Neural cell (in vitro differentiated cells): Measurements from ENCODE around the gene SCN7A. TPM values are rescaled to one million over a fixed set of nuclear protein-coding genes. Genes with fewer than 3 reads are reported as not detected.

Experiments
- H2AFZ ChIP-seq: fragments of 200-600, 300-800 bp; sonication (generic), shearing (Covaris generic); 2 replicates; pipeline ENCODE4 v1.6.0; 2014; ENCODE audit warnings: low read depth, mild to moderate bottlenecking, antibody characterized with exemption, low read length, moderate library complexity
- H3F3A ChIP-seq: fragments of 200-600 bp; shearing (Covaris generic); 2 replicates; pipeline ENCODE4 v1.6.1; 2016; ENCODE audit warnings: mild to moderate bottlenecking, moderate library complexity, mixed read lengths, antibody characterized with exemption, low read length; ENCODE audit not compliant: insufficient read depth, poor library complexity, severe bottlenecking
- H3K27ac ChIP-seq: fragments of 200-600, 300-800 bp; sonication (generic), shearing (Covaris generic); 2 replicates; pipeline ENCODE4 v1.5.1; 2014; ENCODE audit warnings: mild to moderate bottlenecking, low read length, moderate library complexity
- H3K27me3 ChIP-seq: fragments of 300-800, 200-600 bp; sonication (generic), shearing (Covaris generic); 2 replicates; pipeline ENCODE4 v1.6.0; 2014; ENCODE audit warnings: mild to moderate bottlenecking, low read depth, low read length, moderate library complexity; ENCODE audit not compliant: insufficient read depth
- H3K36me3 ChIP-seq: fragments of 300-800, 200-600 bp; sonication (generic), shearing (Covaris generic); 2 replicates; pipeline ENCODE4 v1.5.1; 2014; ENCODE audit warnings: mild to moderate bottlenecking, antibody characterized with exemption, low read length, moderate library complexity; ENCODE audit not compliant: insufficient read depth
- H3K4me2 ChIP-seq: fragments of 300-800, 200-600 bp; sonication (generic), shearing (Covaris generic); 2 replicates; pipeline ENCODE4 v1.6.0; 2014; ENCODE audit warnings: mild to moderate bottlenecking, low read length
- H3K4me3 ChIP-seq: fragments of 300-800, 200-600 bp; sonication (generic), shearing (Covaris generic); 2 replicates; pipeline ENCODE4 v1.5.1; 2014; ENCODE audit warnings: mild to moderate bottlenecking, low read length, moderate library complexity
- H3K79me2 ChIP-seq: fragments of 200-600 bp; shearing (Covaris generic); replicated peaks from 2 replicates; pipeline ENCODE4 v1.6.0; 2014; ENCODE audit warnings: mild to moderate bottlenecking, low read length, moderate library complexity; ENCODE audit not compliant: insufficient read depth
- H3K9ac ChIP-seq: fragments of 300-800, 200-600 bp; sonication (generic), shearing (Covaris generic); 2 replicates; pipeline ENCODE4 v1.6.1; 2016; ENCODE audit warnings: mild to moderate bottlenecking, low read length, mixed read lengths
- H3K9me2 ChIP-seq: fragments of 200-600 bp; shearing (Covaris generic); 2 replicates; pipeline ENCODE4 v1.6.1; 2016; ENCODE audit warnings: mild to moderate bottlenecking, low read length, mixed read lengths; ENCODE audit not compliant: insufficient read depth
- H3K9me3 ChIP-seq: fragments of 200-600, 300-800 bp; sonication (generic), shearing (Covaris generic); 2 replicates; pipeline ENCODE4 v1.6.1; 2016; ENCODE audit warnings: mild to moderate bottlenecking, mixed run types, low read length, moderate library complexity, mixed read lengths
- H4K20me1 ChIP-seq: fragments of 200-600 bp; shearing (Covaris generic); 2 replicates; pipeline ENCODE4 v1.6.1; 2016; ENCODE audit warnings: mild to moderate bottlenecking, mixed run types; ENCODE audit not compliant: insufficient read depth
- EP300 ChIP-seq: fragments of 450-650 bp; conservative IDR thresholded peaks from 2 replicates; pipeline ENCODE4 v1.6.1; 2014; ENCODE audit warnings: antibody characterized with exemption, mild to moderate bottlenecking, moderate library complexity; ENCODE audit not compliant: poor library complexity, severe bottlenecking
- EZH2 ChIP-seq: fragments of 200-600, 300-800 bp; shearing (Covaris generic), sonication (generic); IDR thresholded peaks from 2 replicates; pipeline ENCODE4 v1.6.1; 2014; ENCODE audit warnings: antibody characterized with exemption, low read length, borderline replicate concordance, mild to moderate bottlenecking; ENCODE audit not compliant: insufficient read depth, poor library complexity, severe bottlenecking
- MXI1 ChIP-seq: fragments of 450-650 bp; conservative IDR thresholded peaks from 2 replicates; pipeline ENCODE4 v1.6.1; 2014; ENCODE audit warnings: antibody characterized with exemption, mild to moderate bottlenecking; ENCODE audit not compliant: poor library complexity, severe bottlenecking
- POLR2AphosphoS5 ChIP-seq: IDR thresholded peaks from 2 replicates; pipeline ENCODE4 v1.6.1; 2012
- RAD21 ChIP-seq: fragments of 450-650 bp; conservative IDR thresholded peaks from 2 replicates; pipeline ENCODE4 v1.6.1; 2014; ENCODE audit warnings: antibody characterized with exemption, mild to moderate bottlenecking, moderate library complexity
- SMC3 ChIP-seq: fragments of 450-650 bp; conservative IDR thresholded peaks from 2 replicates; pipeline ENCODE4 v1.6.1; 2014; ENCODE audit warnings: antibody characterized with exemption, mild to moderate bottlenecking, moderate library complexity; ENCODE audit not compliant: poor library complexity
- TAF1 ChIP-seq: IDR thresholded peaks from 2 replicates; pipeline ENCODE4 v1.6.1; 2012; ENCODE audit warnings: low read depth
- polyA plus RNA-seq: library from polyadenylated mRNA; depleted of rRNA; stranded (reverse); fragments of >200 nt; gene quantifications from 2 replicates; pipeline ENCODE4 v1.2.3, GENCODE V29; 2014
- TF ChIP-seq, protein P1 (sequence below): fragments of 450-650 bp; IDR thresholded peaks from 2 replicates; pipeline ENCODE4 v1.5.1; 2014; ENCODE audit warnings: antibody characterized with exemption, mild to moderate bottlenecking, moderate library complexity; ENCODE audit not compliant: poor library complexity, severe bottlenecking
- TF ChIP-seq, protein P2 (sequence below): IDR thresholded peaks from 2 replicates; pipeline ENCODE4 v1.6.1; 2012; ENCODE audit warnings: borderline replicate concordance

Gene SCN7A
- polyA plus RNA-seq, 1 donor from 2014 or later = 0.09 TPM

DNA sequence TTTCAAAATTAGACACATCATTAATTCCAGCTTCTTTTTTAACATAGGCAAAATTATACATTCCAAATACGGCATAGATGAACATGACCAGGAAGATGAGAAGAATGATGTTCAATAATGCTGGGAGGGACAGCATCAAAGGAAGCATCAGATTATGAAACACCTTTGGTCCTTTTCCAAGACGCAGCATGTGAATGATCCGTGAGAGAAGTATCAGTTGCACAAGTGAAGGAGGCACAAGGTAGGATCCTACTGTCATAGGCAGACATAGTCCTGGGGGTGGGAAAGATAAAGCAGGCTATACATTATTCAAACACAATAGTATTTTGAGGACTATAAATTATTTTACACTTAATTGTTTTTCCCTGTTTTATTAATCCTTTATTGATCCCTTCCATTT, 87.7 kb downstream of the SCN7A start:
- H3K9me2 ChIP-seq = no peaks in the 10 kb centered on the region
- H3K27me3 ChIP-seq = no peaks in the 10 kb centered on the region
- no peak overlapping the region for H3K4me2 ChIP-seq
- H3K79me2 ChIP-seq = no peaks in the 10 kb centered on the region
- H3K36me3 ChIP-seq = no peaks in the 10 kb centered on the region
- no peak overlapping the region for H3K9ac ChIP-seq
- no peak for TF ChIP-seq TAF1
- TF ChIP-seq, protein P1, sequence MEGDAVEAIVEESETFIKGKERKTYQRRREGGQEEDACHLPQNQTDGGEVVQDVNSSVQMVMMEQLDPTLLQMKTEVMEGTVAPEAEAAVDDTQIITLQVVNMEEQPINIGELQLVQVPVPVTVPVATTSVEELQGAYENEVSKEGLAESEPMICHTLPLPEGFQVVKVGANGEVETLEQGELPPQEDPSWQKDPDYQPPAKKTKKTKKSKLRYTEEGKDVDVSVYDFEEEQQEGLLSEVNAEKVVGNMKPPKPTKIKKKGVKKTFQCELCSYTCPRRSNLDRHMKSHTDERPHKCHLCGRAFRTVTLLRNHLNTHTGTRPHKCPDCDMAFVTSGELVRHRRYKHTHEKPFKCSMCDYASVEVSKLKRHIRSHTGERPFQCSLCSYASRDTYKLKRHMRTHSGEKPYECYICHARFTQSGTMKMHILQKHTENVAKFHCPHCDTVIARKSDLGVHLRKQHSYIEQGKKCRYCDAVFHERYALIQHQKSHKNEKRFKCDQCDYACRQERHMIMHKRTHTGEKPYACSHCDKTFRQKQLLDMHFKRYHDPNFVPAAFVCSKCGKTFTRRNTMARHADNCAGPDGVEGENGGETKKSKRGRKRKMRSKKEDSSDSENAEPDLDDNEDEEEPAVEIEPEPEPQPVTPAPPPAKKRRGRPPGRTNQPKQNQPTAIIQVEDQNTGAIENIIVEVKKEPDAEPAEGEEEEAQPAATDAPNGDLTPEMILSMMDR = no peak
- TF ChIP-seq SMC3 = no peak
- no peak for TF ChIP-seq RAD21
- TF ChIP-seq EZH2 = no peak
- TF ChIP-seq EP300 = no peak
- TF ChIP-seq, protein P2, sequence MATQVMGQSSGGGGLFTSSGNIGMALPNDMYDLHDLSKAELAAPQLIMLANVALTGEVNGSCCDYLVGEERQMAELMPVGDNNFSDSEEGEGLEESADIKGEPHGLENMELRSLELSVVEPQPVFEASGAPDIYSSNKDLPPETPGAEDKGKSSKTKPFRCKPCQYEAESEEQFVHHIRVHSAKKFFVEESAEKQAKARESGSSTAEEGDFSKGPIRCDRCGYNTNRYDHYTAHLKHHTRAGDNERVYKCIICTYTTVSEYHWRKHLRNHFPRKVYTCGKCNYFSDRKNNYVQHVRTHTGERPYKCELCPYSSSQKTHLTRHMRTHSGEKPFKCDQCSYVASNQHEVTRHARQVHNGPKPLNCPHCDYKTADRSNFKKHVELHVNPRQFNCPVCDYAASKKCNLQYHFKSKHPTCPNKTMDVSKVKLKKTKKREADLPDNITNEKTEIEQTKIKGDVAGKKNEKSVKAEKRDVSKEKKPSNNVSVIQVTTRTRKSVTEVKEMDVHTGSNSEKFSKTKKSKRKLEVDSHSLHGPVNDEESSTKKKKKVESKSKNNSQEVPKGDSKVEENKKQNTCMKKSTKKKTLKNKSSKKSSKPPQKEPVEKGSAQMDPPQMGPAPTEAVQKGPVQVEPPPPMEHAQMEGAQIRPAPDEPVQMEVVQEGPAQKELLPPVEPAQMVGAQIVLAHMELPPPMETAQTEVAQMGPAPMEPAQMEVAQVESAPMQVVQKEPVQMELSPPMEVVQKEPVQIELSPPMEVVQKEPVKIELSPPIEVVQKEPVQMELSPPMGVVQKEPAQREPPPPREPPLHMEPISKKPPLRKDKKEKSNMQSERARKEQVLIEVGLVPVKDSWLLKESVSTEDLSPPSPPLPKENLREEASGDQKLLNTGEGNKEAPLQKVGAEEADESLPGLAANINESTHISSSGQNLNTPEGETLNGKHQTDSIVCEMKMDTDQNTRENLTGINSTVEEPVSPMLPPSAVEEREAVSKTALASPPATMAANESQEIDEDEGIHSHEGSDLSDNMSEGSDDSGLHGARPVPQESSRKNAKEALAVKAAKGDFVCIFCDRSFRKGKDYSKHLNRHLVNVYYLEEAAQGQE = no peak
- no peak for TF ChIP-seq MXI1
- TF ChIP-seq POLR2AphosphoS5 = no peak
- no peak overlapping the region for H3K4me3 ChIP-seq
- no peaks in the 10 kb centered on the region for H4K20me1 ChIP-seq
- no peak overlapping the region for H3K27ac ChIP-seq
- no peak overlapping the region for H2AFZ ChIP-seq
- H3F3A ChIP-seq = no peaks in the 10 kb centered on the region
- H3K9me3 ChIP-seq = no peaks in the 10 kb centered on the region

DNA sequence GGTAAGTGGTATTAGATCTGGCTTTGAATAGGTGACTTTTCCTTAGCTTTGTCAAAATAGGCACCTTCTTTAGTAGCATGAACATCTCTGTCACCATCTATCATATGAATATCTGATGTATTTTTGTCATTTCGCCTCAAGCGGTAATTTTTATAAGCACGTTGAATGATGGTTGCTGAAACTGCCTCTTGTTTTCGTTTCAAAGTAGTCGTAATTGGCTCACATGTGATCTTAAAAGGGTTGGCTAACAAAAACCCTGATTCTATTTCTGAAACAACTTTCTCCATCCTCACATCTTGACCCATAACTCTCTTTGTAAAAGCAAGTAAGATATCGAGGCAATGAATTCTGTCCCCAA, 88.5 kb downstream of the SCN7A start:
- no peaks in the 10 kb centered on the region for H4K20me1 ChIP-seq
- no peaks in the 10 kb centered on the region for H3K79me2 ChIP-seq
- no peak overlapping the region for H3K27ac ChIP-seq
- no peak overlapping the region for H3K4me2 ChIP-seq
- H3K4me3 ChIP-seq = no peak overlapping the region
- no peaks in the 10 kb centered on the region for H3K36me3 ChIP-seq
- H3K27me3 ChIP-seq = no peaks in the 10 kb centered on the region
- H3F3A ChIP-seq = no peaks in the 10 kb centered on the region
- no peak overlapping the region for H2AFZ ChIP-seq
- H3K9me3 ChIP-seq = no peaks in the 10 kb centered on the region
- H3K9me2 ChIP-seq = no peaks in the 10 kb centered on the region
- no peak overlapping the region for H3K9ac ChIP-seq
- TF ChIP-seq TAF1 (no peak), POLR2AphosphoS5 (no peak), MXI1 (no peak), EP300 (no peak), SMC3 (no peak), RAD21 (no peak), EZH2 (no peak)
- TF ChIP-seq, protein P1 = no peak
- TF ChIP-seq, protein P2 = no peak
